DMS114 treated with DMSO at 0.1 percent for 48 hours (cell line): ENCODE measurements around the gene CCDC185.
"Not testable (repeated sequence)": the region's sequence is repeated elsewhere in the genome, so short reads cannot be mapped to it uniquely, and the experiment has no call there.

ENCODE experiments used
- DNase-seq: peaks from one replicate; lab custom pipeline; 2025; ENCODE audit not compliant: unreplicated experiment; lab: John Stamatoyannopoulos, UW

Gene CCDC185

DNA sequence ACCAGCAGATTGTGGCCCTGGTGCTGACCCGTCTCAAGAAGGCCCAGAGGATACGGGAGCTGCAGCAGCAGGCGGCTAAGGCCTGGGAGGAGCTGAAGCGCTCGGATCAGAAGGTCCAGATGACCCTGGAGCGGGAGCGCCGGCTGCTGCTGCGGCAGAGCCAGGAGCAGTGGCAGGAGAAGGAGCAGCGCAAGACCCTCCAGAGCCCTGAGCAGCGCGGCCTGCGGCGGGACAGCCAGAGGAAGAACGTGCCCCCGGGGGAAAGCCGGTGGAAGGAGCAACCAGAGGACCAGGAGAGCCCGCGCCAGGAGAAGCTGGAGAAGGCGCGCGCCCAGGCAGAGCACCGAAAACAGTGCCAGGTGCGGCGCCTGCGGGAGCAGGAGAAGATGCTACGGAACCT, 1.0 kb downstream of the CCDC185 start:
- no peak for DNase-seq

GRCh38 chr1:223394706-223395105, 1.5 kb downstream of the CCDC185 start:
- DNase-seq: no peak

DNA sequence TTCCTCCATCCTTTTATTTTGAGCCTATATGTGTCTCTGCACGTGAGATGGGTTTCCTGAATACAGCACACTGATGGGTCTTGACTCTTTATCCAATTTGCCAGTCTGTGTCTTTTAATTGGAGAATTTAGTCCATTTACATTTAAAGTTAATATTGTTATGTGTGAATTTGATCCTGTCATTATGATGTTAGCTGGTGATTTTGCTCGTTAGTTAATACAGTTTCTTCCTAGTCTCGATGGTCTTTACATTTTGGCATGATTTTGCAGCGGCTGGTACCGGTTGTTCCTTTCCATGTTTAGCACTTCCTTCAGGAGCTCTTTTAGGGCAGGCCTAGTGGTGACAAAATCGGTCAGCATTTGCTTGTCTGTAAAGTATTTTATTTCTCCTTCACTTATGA, 6.2 kb downstream of the CCDC185 start:
- not testable (repeated sequence) for DNase-seq

DNA sequence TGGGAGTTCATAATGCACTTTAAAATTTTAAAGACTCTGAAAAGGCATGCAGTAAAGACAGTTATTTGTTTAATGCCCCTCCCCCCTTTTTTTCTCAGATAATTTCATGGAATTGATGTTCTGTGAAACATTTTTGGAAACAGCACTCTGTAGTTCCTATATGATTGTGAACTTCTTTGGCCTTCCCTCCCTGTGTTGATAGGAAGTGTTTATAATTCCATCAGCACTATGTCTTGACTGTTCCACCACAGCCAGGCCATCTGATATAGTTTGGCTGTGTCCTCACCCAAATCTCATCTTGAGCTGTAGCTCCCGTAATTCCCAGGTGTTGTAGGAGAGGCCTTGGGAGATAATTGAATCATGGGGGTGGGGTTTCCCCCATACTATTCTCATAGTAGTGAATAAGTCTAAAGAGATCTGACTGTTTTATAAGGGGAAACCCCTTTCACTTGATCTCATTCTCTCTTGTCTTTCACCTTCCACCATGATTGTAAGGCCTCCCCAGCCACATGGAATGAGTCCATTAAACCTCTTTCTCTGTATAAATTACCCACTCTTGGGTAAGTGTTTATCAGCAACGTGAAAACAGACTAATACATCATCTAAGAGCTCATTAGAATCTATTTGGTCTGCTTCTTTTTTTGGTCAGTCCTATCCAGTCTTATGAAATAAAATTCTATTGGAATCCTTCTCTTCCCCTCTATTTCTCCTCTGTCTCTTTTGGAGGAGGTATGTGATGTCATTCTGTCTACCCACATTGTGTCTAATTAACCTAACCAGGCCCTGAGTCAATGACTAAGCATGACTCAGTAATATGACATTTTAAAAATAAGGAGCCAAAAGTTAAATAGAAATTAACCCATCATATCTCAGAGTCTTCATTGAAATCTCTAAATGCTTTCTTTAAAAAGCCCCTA, 8.9 kb downstream of the CCDC185 start:
- DNase-seq: no peak

- DNase-seq: no peak
Observed at GRCh38 chr1:223402790-223403142, 9.6 kb downstream of the CCDC185 start.

GRCh38 chr1:223403184-223403815, 10.1 kb downstream of the CCDC185 start:
- DNase-seq: no peak

GRCh38 chr1:223405507-223405906, 12.3 kb downstream of the CCDC185 start:
- no peak for DNase-seq

DNA sequence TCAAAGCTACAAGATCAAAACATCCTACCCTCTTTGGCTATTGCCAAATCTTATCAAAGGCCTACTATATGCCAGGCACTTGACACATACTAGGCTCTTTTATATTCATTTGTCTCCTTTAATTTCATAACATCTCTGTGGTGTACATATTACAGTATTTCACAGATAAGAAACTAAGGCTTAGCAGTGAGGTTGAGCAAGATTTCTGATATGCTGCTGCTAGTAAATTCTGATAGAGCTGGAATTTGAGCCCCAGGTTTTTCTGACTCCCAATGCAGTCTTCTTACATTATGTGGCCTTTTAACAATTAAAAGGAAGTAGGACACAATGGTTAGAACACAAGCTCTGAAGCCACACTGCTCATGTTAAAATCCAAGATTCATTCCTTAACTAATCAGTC, 16.8 kb downstream of the CCDC185 start:
- DNase-seq: no peak

- no peak for DNase-seq
Observed at GRCh38 chr1:223411309-223411708, 18.1 kb downstream of the CCDC185 start.

- DNase-seq: no peak
Observed at GRCh38 chr1:223411710-223412109, 18.5 kb downstream of the CCDC185 start.

DNA sequence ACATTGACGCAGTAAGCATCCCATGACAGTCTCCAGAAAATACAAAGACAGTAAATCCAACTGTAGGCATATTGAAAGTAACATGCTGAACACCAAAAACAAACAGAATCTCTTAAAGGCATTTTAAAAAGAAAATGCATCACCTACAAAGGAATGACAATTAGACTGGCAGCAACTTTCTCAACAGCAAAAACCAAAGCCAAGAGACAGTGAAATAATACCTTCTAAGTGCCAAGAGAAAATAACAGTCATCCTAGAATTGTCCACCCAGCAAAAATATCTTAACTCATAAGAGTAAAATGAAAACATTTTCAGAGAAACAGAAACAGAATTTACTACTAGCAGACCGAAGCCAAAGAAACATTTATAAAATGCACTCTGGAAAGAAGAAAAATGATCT, 20.0 kb downstream of the CCDC185 start:
- DNase-seq: no peak

DNA sequence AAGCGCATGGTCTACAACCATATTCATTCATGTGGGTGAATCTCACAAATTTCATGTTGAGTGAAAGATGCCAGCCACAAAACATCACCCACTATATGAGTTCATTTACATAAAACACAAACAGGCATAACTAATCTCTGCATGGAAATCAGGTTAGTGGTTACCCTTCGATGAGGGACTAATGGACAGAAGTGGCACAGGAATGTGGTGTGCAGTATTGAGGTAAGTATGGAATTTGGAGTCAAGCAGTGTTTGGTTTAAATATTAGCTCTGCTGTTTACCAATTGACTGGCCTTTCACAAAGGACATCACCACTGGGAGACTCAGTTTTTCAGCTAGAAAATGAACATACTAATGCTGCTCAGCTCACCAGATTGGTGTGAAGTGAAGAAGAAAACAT, 24.2 kb downstream of the CCDC185 start:
- no peak for DNase-seq

GRCh38 chr1:223417903-223418663, 24.9 kb downstream of the CCDC185 start:
- no peak for DNase-seq

DNA sequence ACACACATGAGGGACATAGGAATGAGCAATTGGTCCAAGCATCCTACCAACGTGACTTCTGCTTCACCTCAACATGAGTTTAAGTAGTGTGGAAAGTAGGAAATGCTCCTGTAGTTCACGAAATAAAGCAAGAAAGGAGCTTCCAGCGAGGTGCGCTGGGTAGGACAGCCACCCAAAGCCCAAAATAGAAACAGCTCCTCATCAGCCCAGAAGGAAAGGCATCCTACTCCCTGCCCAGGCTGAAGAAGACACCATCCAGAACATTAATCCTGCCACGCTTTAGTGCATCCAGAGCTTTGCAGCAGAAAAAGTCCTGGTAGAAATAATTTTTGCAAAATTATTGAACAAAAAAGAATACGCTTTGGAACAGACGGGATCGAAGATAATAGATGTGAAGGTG, 25.9 kb downstream of the CCDC185 start:
- DNase-seq: no peak

- no peak for DNase-seq
Observed at GRCh38 chr1:223419561-223419960, 26.3 kb downstream of the CCDC185 start.

- no peak for DNase-seq
Observed at GRCh38 chr1:223421025-223421424, 27.8 kb downstream of the CCDC185 start.

GRCh38 chr1:223421676-223422075, 28.5 kb downstream of the CCDC185 start:
- DNase-seq: no peak

- no peak for DNase-seq
Observed at GRCh38 chr1:223422911-223423310, 29.7 kb downstream of the CCDC185 start.

DNA sequence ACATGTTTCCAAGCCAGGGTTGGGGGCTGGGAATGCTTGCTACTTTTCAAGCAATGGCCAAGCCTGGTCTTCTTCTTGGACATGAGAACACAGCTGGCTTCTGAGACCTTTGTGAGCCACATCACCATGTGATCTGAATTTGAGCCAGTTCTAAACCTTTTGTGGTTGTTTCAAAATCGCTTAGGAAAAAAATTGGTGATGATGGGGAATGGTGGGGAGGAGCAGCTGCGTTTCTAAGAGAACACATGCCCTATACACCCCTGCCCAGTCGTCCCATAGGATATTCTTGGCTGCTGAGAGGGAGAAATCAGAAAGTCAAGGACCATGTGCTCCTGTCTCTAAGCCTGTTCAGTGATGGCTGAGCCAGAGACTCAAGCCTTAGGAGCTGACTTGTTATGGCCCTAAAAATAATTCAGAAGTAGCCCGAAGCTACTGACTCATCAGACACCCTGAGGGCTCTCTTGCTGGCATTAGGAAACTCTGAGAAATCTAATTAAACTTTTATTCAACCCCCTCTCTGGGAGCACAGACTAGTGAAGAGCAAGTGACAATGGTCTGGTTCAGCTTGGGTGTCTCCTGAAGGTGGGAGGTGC, 30.5 kb downstream of the CCDC185 start:
- no peak for DNase-seq

- no peak for DNase-seq
Observed at GRCh38 chr1:223425550-223425949, 32.3 kb downstream of the CCDC185 start.

- DNase-seq: no peak
Observed at GRCh38 chr1:223426936-223427335, 33.7 kb downstream of the CCDC185 start.
